ENCODE measurements around the gene WFDC11. TPM values are rescaled to one million over a fixed set of nuclear protein-coding genes. Genes with fewer than 3 reads are reported as not detected.
"Not testable (repeated sequence)": the region's sequence is repeated elsewhere in the genome, so short reads cannot be mapped to it uniquely, and the experiment has no call there.

Gene WFDC11
- polyA plus RNA-seq, 4 donors, result not detected

DNA sequence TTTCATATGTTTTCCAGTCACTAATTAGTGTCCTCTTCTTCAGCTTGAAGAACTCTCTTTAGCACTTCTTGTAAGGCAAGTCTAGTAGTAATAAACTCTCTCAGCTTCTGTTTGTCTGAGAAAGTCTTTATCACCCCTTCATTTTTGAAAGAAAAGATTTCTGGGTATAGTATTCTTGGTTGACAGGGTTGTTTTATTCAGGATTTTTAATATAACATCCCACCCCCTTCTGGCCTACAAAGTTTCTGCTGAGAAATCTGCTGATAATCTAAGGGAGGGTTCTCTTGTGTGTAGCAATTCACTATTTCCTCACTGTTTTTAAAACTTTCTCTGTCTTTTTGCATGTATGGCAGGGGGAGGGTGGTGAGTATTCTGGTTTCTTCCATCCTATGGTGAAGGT is 9.6 kb upstream of the WFDC11 start:
- H3K27ac ChIP-seq (ENCODE audit: low read depth in 1 of 3, low read length in 2 of 3), result no peak overlapping the region
- FAIRE-seq (no peak), DNase-seq (no peak)
- H3K9me3 ChIP-seq (ENCODE audit: control insufficient read depth in 2 of 2, insufficient read depth in 1 of 2, low read depth in 1 of 2, low read length in 1 of 2), result peaks cover 2 to 22% of the 10 kb centered on the region in 2 donors
- no peaks in the 10 kb centered on the region for H3K4me1 ChIP-seq (ENCODE audit: control insufficient read depth in 3 of 3, insufficient read depth in 2 of 3, low read depth in 1 of 3, low read length in 2 of 3)
- H3K27me3 ChIP-seq (ENCODE audit: control insufficient read depth in 3 of 3, insufficient read depth in 3 of 3, low read length in 3 of 3), result peaks cover 0 to 4% (median 0%) of the 10 kb centered on the region in 3 donors
- H3K4me3 ChIP-seq (ENCODE audit: low read depth in 1 of 3, low read length in 3 of 3), result no peak overlapping the region
- H3K36me3 ChIP-seq (ENCODE audit: control insufficient read depth in 3 of 3, insufficient read depth in 2 of 3, low read depth in 1 of 3, low read length in 3 of 3), result no peaks in the 10 kb centered on the region

DNA sequence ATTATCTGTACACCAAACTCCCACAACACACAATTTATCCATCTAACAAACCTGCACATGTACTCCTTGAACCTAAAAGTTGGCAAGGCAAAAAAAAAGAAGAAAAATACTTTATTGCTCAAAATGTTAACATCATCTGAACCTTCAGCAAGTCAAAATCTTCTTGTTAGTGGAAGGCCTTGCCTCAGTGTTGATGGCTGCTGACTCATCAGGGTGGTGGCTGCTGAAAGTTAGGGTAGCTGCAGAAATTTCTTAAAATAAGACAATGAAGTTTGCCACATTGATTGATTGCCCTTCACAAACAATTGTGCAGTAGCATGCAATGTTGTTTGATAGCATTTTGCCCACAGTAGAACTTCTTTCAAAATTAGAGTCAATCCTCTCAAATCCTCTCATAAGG is 2.7 kb upstream of the WFDC11 start:
- no peak for FAIRE-seq
- H3K27ac ChIP-seq (ENCODE audit: low read depth in 1 of 3, low read length in 2 of 3), result no peak overlapping the region
- H3K27me3 ChIP-seq (ENCODE audit: control insufficient read depth in 3 of 3, insufficient read depth in 3 of 3, low read length in 3 of 3), result no peaks in the 10 kb centered on the region
- no peaks in the 10 kb centered on the region for H3K36me3 ChIP-seq (ENCODE audit: control insufficient read depth in 3 of 3, insufficient read depth in 2 of 3, low read depth in 1 of 3, low read length in 3 of 3)
- DNase-seq, result no peak
- no peak overlapping the region for H3K4me3 ChIP-seq (ENCODE audit: low read depth in 1 of 3, low read length in 3 of 3)
- no peaks in the 10 kb centered on the region for H3K9me3 ChIP-seq (ENCODE audit: control insufficient read depth in 2 of 2, insufficient read depth in 1 of 2, low read depth in 1 of 2, low read length in 1 of 2)
- no peaks in the 10 kb centered on the region for H3K4me1 ChIP-seq (ENCODE audit: control insufficient read depth in 3 of 3, insufficient read depth in 2 of 3, low read depth in 1 of 3, low read length in 2 of 3)

DNA sequence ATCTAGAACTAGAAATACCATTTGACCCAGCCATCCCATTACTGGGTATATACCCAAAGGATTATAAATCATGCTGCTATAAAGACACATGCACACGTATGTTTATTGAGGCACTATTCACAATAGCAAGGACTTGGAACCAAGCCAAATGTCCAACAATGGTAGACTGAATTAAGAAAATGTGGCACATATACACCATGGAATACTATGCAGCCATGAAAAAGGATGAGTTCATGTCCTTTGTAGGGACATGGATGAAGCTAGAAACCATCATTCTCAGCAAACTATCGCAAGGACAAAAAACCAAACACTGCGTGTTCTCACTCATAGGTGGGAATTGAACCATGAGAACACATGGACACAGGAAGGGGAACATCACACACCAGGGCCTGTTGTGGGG is 13.0 kb downstream of the WFDC11 start:
- not testable (repeated sequence) for H3K27ac ChIP-seq (ENCODE audit: low read depth in 1 of 3, low read length in 2 of 3); H3K27me3 ChIP-seq (ENCODE audit: control insufficient read depth in 3 of 3, insufficient read depth in 3 of 3, low read length in 3 of 3); DNase-seq; H3K9me3 ChIP-seq (ENCODE audit: control insufficient read depth in 2 of 2, insufficient read depth in 1 of 2, low read depth in 1 of 2, low read length in 1 of 2); H3K4me3 ChIP-seq (ENCODE audit: low read depth in 1 of 3, low read length in 3 of 3); H3K4me1 ChIP-seq (ENCODE audit: control insufficient read depth in 3 of 3, insufficient read depth in 2 of 3, low read depth in 1 of 3, low read length in 2 of 3); FAIRE-seq; H3K36me3 ChIP-seq (ENCODE audit: control insufficient read depth in 3 of 3, insufficient read depth in 2 of 3, low read depth in 1 of 3, low read length in 3 of 3)
- WGBS, 3 donors, result 86 to 93% (median 87%) methylated on average over 3 of the region's 3 CpGs

DNA sequence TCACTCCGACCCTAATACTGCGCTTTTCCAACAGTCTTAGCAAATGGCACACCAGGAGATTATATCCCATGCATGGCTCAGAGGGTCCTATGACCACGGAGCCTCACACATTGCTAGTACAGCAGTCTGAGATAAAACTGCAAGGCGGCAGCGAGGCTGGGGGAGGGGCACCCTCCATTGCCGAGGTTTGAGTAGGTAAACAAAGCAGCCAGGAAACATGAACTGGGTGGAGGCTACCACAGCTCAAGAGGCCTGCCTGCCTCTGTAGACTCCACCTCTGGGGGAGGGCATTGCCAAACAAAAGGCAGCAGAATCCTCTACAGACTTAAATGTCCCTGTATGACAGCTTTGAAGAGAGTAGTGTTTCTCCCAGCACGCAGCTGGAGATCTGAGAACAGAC is 18.3 kb downstream of the WFDC11 start:
- not testable (repeated sequence) for H3K4me1 ChIP-seq (ENCODE audit: control insufficient read depth in 3 of 3, insufficient read depth in 2 of 3, low read depth in 1 of 3, low read length in 2 of 3); H3K27me3 ChIP-seq (ENCODE audit: control insufficient read depth in 3 of 3, insufficient read depth in 3 of 3, low read length in 3 of 3); H3K4me3 ChIP-seq (ENCODE audit: low read depth in 1 of 3, low read length in 3 of 3); H3K36me3 ChIP-seq (ENCODE audit: control insufficient read depth in 3 of 3, insufficient read depth in 2 of 3, low read depth in 1 of 3, low read length in 3 of 3); H3K27ac ChIP-seq (ENCODE audit: low read depth in 1 of 3, low read length in 2 of 3); H3K9me3 ChIP-seq (ENCODE audit: control insufficient read depth in 2 of 2, insufficient read depth in 1 of 2, low read depth in 1 of 2, low read length in 1 of 2); FAIRE-seq
- peak in 1 of 2 donors; percentile 28 for DNase-seq
- 65 to 74% (median 67%) methylated on average over 7 of the region's 7 CpGs for WGBS, 3 donors

DNA sequence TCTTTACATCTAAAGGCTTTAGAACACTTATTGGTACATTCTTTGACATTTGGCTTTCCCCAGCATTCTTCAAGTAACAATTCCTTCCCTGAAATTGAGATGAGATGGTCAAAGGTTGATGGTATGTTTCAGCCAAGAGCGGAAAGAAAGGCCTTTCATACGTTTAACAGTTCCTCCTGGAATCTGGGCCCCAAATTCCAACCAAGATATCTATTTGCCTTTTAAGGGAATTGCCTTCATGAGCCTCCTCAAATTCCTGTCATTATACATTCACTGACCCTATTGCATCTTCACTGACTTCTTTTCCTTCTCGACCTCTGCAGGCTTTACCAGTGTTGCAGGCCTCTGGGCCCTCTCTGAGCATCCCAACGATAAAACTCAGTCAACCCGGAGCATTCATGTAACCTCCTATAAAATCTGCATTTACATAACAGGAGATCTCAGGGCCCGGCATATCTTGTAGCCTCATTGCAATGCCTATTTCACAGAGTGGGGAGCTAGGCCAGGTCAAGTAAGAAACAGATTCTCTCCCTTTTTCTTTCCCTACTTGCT is 20.7 kb downstream of the WFDC11 start:
- no peaks in the 10 kb centered on the region for H3K9me3 ChIP-seq (ENCODE audit: control insufficient read depth in 2 of 2, insufficient read depth in 1 of 2, low read depth in 1 of 2, low read length in 1 of 2)
- no peaks in the 10 kb centered on the region for H3K27me3 ChIP-seq (ENCODE audit: control insufficient read depth in 3 of 3, insufficient read depth in 3 of 3, low read length in 3 of 3)
- FAIRE-seq (no peak), DNase-seq (no peak)
- no peak overlapping the region for H3K4me3 ChIP-seq (ENCODE audit: low read depth in 1 of 3, low read length in 3 of 3)
- H3K36me3 ChIP-seq (ENCODE audit: control insufficient read depth in 3 of 3, insufficient read depth in 2 of 3, low read depth in 1 of 3, low read length in 3 of 3), result no peaks in the 10 kb centered on the region
- no peak overlapping the region for H3K27ac ChIP-seq (ENCODE audit: low read depth in 1 of 3, low read length in 2 of 3)
- H3K4me1 ChIP-seq (ENCODE audit: control insufficient read depth in 3 of 3, insufficient read depth in 2 of 3, low read depth in 1 of 3, low read length in 2 of 3), result no peaks in the 10 kb centered on the region
- 84 to 86% (median 85%) methylated on average over 6 of the region's 6 CpGs for WGBS, 3 donors

DNA sequence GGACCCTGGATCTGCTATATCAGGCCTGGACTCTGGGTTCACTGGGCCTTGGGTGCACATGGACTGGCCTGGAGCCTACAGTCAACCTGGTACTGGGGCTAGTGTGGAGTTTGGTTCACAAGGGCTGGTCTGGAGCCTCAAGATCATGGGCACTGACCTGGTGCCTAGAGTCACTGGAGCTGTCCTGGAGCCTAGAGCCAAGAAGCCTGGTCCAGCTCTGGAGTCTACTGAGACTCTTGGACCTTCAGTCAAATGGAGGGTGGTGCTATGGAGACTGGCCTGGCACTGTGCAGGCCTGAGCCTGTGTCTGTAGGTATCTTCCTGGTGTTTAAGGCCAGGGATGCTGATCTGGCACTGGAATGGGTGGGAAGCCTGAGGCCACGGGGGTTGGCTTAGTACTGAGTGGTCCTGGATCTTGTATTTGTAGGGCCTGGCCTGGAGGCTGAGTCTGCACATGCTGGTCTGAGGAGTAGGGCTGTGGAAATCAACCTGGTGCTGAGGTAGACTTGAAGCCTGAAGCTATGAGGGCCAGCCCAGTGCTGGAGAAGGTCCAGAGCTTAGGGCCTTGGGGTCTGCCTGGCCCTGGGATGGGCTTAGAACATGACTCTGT is 22.5 kb downstream of the WFDC11 start:
- Histone ChIP-seq H3K4me1 (ENCODE audit: control insufficient read depth in 3 of 3, insufficient read depth in 2 of 3, low read depth in 1 of 3, low read length in 2 of 3) (no peaks in the 10 kb centered on the region), H3K36me3 (ENCODE audit: control insufficient read depth in 3 of 3, insufficient read depth in 2 of 3, low read depth in 1 of 3, low read length in 3 of 3) (no peaks in the 10 kb centered on the region), H3K4me3 (ENCODE audit: low read depth in 1 of 3, low read length in 3 of 3) (no peak overlapping the region), H3K27ac (ENCODE audit: low read depth in 1 of 3, low read length in 2 of 3) (no peak overlapping the region), H3K9me3 (ENCODE audit: control insufficient read depth in 2 of 2, insufficient read depth in 1 of 2, low read depth in 1 of 2, low read length in 1 of 2) (no peaks in the 10 kb centered on the region), H3K27me3 (ENCODE audit: control insufficient read depth in 3 of 3, insufficient read depth in 3 of 3, low read length in 3 of 3) (no peaks in the 10 kb centered on the region)
- FAIRE-seq, result no peak
- DNase-seq, result no peak
- WGBS, 3 donors, result 67 to 75% (median 71%) methylated on average over 1 of the region's 1 CpG

DNA sequence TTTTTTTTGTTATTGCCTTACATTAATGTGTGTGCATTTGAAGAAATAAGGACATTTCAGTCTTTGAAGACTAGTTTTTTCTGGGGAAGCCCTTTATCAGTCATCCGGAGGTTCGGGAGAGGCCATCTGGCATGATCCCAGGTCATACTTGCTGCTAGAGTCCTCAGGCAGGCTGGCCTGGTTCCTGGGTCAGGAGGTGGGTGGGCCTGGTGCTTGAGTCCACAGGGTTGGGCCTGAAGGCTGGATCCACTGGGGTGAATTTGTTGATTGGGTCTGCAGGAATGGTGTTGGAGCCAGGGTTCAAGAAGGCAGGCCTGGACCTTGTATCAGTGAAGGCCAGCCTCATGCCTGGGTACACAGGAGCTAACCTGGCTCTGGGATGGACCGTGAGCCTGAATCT is 23.2 kb downstream of the WFDC11 start:
- Histone ChIP-seq H3K4me3 (ENCODE audit: low read depth in 1 of 3, low read length in 3 of 3) (no peak overlapping the region), H3K36me3 (ENCODE audit: control insufficient read depth in 3 of 3, insufficient read depth in 2 of 3, low read depth in 1 of 3, low read length in 3 of 3) (no peaks in the 10 kb centered on the region), H3K9me3 (ENCODE audit: control insufficient read depth in 2 of 2, insufficient read depth in 1 of 2, low read depth in 1 of 2, low read length in 1 of 2) (no peaks in the 10 kb centered on the region), H3K27ac (ENCODE audit: low read depth in 1 of 3, low read length in 2 of 3) (no peak overlapping the region), H3K27me3 (ENCODE audit: control insufficient read depth in 3 of 3, insufficient read depth in 3 of 3, low read length in 3 of 3) (no peaks in the 10 kb centered on the region), H3K4me1 (ENCODE audit: control insufficient read depth in 3 of 3, insufficient read depth in 2 of 3, low read depth in 1 of 3, low read length in 2 of 3) (no peaks in the 10 kb centered on the region)
- DNase-seq (no peak), FAIRE-seq (no peak)
- 67 to 86% (median 81%) methylated on average over 3 of the region's 3 CpGs for WGBS, 3 donors

DNA sequence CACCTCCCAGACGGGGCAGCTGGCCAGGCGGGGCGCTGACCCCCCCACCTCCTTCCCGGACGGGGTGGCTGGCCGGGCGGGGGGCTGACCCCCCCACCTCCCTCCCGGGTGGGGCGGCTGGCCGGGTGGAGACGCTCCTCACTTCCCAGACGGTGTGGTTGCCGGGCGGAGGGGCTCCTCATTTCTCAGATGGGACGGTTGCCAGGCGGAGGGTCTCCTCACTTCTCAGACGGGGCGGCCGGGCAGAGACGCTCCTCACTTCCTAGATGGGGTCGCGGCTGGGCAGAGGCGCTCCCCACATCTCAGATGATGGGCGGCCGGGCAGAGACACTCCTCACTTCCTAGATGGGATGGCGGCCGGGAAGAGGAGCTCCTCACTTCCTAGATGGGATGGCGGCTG is 24.2 kb downstream of the WFDC11 start:
- DNase-seq, result not testable (repeated sequence)
- 88 to 92% (median 90%) methylated on average over 20 to 28 of the region's 28 CpGs for WGBS, 3 donors

DNA sequence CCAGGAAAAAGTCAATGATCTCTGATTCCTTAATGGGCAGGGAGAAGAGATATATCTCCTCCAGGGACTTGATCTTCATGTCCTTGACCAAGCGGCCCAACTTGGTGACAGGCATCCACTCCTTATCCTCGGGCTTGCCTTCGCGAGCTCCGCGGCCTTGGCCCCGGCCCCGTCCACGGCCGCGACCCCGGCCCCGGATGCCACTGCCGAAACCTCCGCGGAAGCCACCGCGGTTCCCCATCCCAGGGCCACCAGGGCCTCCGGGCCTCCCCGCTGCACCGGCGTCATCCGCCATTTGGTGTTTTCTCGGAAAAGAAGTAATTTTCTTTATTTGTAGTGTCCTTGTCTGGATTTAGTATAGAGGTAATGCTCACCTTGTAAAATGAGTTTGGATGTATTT is 29.0 kb downstream of the WFDC11 start:
- not testable (repeated sequence) for H3K4me3 ChIP-seq (ENCODE audit: low read depth in 1 of 3, low read length in 3 of 3); H3K4me1 ChIP-seq (ENCODE audit: control insufficient read depth in 3 of 3, insufficient read depth in 2 of 3, low read depth in 1 of 3, low read length in 2 of 3); FAIRE-seq; H3K27me3 ChIP-seq (ENCODE audit: control insufficient read depth in 3 of 3, insufficient read depth in 3 of 3, low read length in 3 of 3); H3K36me3 ChIP-seq (ENCODE audit: control insufficient read depth in 3 of 3, insufficient read depth in 2 of 3, low read depth in 1 of 3, low read length in 3 of 3); H3K27ac ChIP-seq (ENCODE audit: low read depth in 1 of 3, low read length in 2 of 3); H3K9me3 ChIP-seq (ENCODE audit: control insufficient read depth in 2 of 2, insufficient read depth in 1 of 2, low read depth in 1 of 2, low read length in 1 of 2); DNase-seq
- 96 to 99% (median 96%) methylated on average over 20 to 24 of the region's 24 CpGs for WGBS, 3 donors

More for the DNA sequence above, 24.2 kb downstream of the WFDC11 start:
- H3K36me3 ChIP-seq (ENCODE audit: control insufficient read depth in 3 of 3, insufficient read depth in 2 of 3, low read depth in 1 of 3, low read length in 3 of 3); H3K4me1 ChIP-seq (ENCODE audit: control insufficient read depth in 3 of 3, insufficient read depth in 2 of 3, low read depth in 1 of 3, low read length in 2 of 3); H3K27me3 ChIP-seq (ENCODE audit: control insufficient read depth in 3 of 3, insufficient read depth in 3 of 3, low read length in 3 of 3); H3K9me3 ChIP-seq (ENCODE audit: control insufficient read depth in 2 of 2, insufficient read depth in 1 of 2, low read depth in 1 of 2, low read length in 1 of 2); FAIRE-seq; H3K27ac ChIP-seq (ENCODE audit: low read depth in 1 of 3, low read length in 2 of 3); H3K4me3 ChIP-seq (ENCODE audit: low read depth in 1 of 3, low read length in 3 of 3): not testable (repeated sequence)
